HepG2 (cell line): ENCODE measurements around the gene ELFN1. TPM values are rescaled to one million over a fixed set of nuclear protein-coding genes. Genes with fewer than 3 reads are reported as not detected.

Experiments used
- BCL6 ChIP-seq: IDR thresholded peaks from 2 replicates; pipeline ENCODE4 v1.6.1; 2016; ENCODE audit warnings: missing genetic modification reagents, missing compliant biosample characterization
- HCFC1 ChIP-seq: fragments of 150-350 bp; IDR thresholded peaks from 2 replicates; pipeline ENCODE4 v1.6.1; 2014; ENCODE audit warnings: low read depth, low read length
- HNF4A ChIP-seq: sonication (generic); formaldehyde crosslinking; IDR thresholded peaks from 2 replicates; pipeline ENCODE4 v1.4.0; 2020; ENCODE audit warnings: missing genetic modification reagents
- KLF11 ChIP-seq: IDR thresholded peaks from 2 replicates; pipeline ENCODE4 v1.6.1; 2016; ENCODE audit warnings: missing compliant biosample characterization
- MXD4 ChIP-seq: IDR thresholded peaks from 2 replicates; pipeline ENCODE4 v1.6.1; 2016; ENCODE audit warnings: mild to moderate bottlenecking, missing biosample characterization, missing genetic modification reagents
- RAD51 ChIP-seq: fragments of 450-650 bp; IDR thresholded peaks from 2 replicates; pipeline ENCODE4 v1.6.1; 2016; ENCODE audit warnings: borderline replicate concordance
- ZNF274 ChIP-seq: sonication (generic); formaldehyde crosslinking; IDR thresholded peaks from 2 replicates; pipeline ENCODE4 v1.5.1; 2020; ENCODE audit warnings: mild to moderate bottlenecking, missing genetic modification reagents
- ZNF558 ChIP-seq: sonication (generic); formaldehyde crosslinking; IDR thresholded peaks from 2 replicates; pipeline ENCODE4 v1.9.0; 2022; ENCODE audit warnings: mild to moderate bottlenecking, missing genetic modification reagents, borderline replicate concordance
- ZNF761 ChIP-seq: sonication (generic); formaldehyde crosslinking; conservative IDR thresholded peaks from 2 replicates; pipeline ENCODE4 v1.4.0; 2020; ENCODE audit warnings: mild to moderate bottlenecking, missing genetic modification reagents
- polyA plus RNA-seq, 8 experiments: library from polyadenylated mRNA; depleted of rRNA in 3 of 8; stranded (reverse) in 7 of 8; unstranded in 1 of 8; fragments of >200 nt; fragmentation: Illumina TruSeq in 4 of 8; extraction: Trizol in 4 of 8; gene quantifications; 2 replicates each; pipeline versions ENCODE4 v1.2.1 to v1.2.3, GENCODE V29; 2011 to 2016; ENCODE audit warnings: low read depth in 4 of 8, missing spikeins in 1 of 8, mixed read lengths in 1 of 8; ENCODE audit not compliant: insufficient read depth in 1 of 8
- total RNA-seq, 5 experiments: library from RNA; depleted of rRNA; stranded (reverse); fragments of >200 nt; fragmentation: Illumina TruSeq; extraction: Trizol; gene quantifications; 2 replicates each; pipeline ENCODE4 v1.2.3, GENCODE V29; 2016; ENCODE audit warnings: low read depth in 1 of 5
- TF ChIP-seq, protein P1 (sequence below), 2 experiments: fragments of 450-650 bp in 1 of 2; sonication (generic) in 1 of 2; formaldehyde crosslinking; IDR thresholded peaks; 2 replicates each; pipeline versions ENCODE4 v1.5.0 to v1.8.0; 2020 to 2022; ENCODE audit warnings: mild to moderate bottlenecking in 1 of 2, missing genetic modification reagents in 1 of 2
- TF ChIP-seq, protein P2 (sequence below): sonication (generic); formaldehyde crosslinking; IDR thresholded peaks from 2 replicates; pipeline ENCODE4 v1.4.0; 2020; ENCODE audit warnings: missing genetic modification reagents
- TF ChIP-seq, protein P3 (sequence below): sonication (generic); formaldehyde crosslinking; IDR thresholded peaks from 2 replicates; pipeline ENCODE4 v1.4.0; 2020; ENCODE audit warnings: missing genetic modification reagents, borderline replicate concordance
- TF ChIP-seq, protein P4 (sequence below): sonication (generic); formaldehyde crosslinking; IDR thresholded peaks from one replicate; pipeline ENCODE4 v1.5.1; 2020; ENCODE audit warnings: mild to moderate bottlenecking, missing genetic modification reagents; ENCODE audit errors: not compliant biosample characterization

Gene ELFN1
- total and polyA plus RNA-seq, 2 of the 13 experiments (the other 11 are each of a cell fraction or from before 2014, with no cell fraction given): 0.13 to 0.18 TPM

DNA sequence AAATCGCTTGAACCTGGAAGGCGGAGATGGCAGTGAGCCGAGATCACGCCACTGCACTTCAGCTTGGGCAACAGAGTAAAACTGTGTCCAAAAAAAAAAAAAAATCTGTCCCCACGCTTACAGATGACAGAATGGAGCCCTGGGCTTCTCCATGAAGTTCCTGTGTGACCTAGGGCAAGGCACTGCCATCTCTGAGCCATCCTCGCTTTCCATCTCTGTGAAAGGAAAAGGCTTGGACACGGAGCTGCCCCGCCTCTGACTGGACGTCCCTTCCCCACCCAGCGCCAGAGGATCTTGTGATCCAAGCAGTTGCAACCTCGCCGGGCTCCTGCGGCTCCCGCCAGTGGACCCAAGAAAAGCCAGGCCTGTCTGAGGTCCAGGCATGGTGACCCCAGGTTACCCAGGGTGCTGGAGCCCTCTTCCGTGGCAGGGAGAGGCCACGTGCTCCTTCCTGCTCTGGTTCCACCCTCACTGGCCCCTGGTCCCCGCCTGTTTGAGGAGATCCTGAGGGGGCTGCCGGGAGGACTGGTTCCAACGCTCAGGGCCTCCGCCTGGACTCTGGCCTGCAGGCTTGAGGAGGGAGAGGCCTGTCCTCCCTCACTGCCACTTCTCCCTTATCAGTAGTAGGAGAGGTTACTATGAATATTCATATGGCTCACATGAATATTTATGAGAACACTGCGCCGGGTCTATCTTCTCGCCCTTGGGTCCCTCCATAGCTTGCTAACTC, 25.6 kb upstream of the ELFN1 start (continued):
- TF ChIP-seq, protein P1, sequence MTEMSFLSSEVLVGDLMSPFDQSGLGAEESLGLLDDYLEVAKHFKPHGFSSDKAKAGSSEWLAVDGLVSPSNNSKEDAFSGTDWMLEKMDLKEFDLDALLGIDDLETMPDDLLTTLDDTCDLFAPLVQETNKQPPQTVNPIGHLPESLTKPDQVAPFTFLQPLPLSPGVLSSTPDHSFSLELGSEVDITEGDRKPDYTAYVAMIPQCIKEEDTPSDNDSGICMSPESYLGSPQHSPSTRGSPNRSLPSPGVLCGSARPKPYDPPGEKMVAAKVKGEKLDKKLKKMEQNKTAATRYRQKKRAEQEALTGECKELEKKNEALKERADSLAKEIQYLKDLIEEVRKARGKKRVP (CRISPR knock-in tag; IDR thresholded peaks at IDR 0.05): no peak
- no peak for TF ChIP-seq BCL6 (CRISPR knock-in tag)
- TF ChIP-seq, protein P2, sequence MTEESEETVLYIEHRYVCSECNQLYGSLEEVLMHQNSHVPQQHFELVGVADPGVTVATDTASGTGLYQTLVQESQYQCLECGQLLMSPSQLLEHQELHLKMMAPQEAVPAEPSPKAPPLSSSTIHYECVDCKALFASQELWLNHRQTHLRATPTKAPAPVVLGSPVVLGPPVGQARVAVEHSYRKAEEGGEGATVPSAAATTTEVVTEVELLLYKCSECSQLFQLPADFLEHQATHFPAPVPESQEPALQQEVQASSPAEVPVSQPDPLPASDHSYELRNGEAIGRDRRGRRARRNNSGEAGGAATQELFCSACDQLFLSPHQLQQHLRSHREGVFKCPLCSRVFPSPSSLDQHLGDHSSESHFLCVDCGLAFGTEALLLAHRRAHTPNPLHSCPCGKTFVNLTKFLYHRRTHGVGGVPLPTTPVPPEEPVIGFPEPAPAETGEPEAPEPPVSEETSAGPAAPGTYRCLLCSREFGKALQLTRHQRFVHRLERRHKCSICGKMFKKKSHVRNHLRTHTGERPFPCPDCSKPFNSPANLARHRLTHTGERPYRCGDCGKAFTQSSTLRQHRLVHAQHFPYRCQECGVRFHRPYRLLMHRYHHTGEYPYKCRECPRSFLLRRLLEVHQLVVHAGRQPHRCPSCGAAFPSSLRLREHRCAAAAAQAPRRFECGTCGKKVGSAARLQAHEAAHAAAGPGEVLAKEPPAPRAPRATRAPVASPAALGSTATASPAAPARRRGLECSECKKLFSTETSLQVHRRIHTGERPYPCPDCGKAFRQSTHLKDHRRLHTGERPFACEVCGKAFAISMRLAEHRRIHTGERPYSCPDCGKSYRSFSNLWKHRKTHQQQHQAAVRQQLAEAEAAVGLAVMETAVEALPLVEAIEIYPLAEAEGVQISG (CRISPR knock-in tag): 0 out of 2 replicates have a peak, but pooled peaks have one; percentile 16
- no peak for TF ChIP-seq ZNF558
- no peak for TF ChIP-seq ZNF274
- no peak for TF ChIP-seq MXD4 (CRISPR knock-in tag)
- TF ChIP-seq, protein P3, sequence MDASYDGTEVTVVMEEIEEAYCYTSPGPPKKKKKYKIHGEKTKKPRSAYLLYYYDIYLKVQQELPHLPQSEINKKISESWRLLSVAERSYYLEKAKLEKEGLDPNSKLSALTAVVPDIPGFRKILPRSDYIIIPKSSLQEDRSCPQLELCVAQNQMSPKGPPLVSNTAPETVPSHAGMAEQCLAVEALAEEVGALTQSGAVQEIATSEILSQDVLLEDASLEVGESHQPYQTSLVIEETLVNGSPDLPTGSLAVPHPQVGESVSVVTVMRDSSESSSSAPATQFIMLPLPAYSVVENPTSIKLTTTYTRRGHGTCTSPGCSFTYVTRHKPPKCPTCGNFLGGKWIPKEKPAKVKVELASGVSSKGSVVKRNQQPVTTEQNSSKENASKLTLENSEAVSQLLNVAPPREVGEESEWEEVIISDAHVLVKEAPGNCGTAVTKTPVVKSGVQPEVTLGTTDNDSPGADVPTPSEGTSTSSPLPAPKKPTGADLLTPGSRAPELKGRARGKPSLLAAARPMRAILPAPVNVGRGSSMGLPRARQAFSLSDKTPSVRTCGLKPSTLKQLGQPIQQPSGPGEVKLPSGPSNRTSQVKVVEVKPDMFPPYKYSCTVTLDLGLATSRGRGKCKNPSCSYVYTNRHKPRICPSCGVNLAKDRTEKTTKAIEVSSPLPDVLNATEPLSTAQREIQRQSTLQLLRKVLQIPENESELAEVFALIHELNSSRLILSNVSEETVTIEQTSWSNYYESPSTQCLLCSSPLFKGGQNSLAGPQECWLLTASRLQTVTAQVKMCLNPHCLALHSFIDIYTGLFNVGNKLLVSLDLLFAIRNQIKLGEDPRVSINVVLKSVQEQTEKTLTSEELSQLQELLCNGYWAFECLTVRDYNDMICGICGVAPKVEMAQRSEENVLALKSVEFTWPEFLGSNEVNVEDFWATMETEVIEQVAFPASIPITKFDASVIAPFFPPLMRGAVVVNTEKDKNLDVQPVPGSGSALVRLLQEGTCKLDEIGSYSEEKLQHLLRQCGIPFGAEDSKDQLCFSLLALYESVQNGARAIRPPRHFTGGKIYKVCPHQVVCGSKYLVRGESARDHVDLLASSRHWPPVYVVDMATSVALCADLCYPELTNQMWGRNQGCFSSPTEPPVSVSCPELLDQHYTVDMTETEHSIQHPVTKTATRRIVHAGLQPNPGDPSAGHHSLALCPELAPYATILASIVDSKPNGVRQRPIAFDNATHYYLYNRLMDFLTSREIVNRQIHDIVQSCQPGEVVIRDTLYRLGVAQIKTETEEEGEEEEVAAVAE (CRISPR knock-in tag): no peak
- TF ChIP-seq ZNF761 (CRISPR knock-in tag): no peak
- TF ChIP-seq HCFC1: no peak
- no peak for TF ChIP-seq RAD51
- TF ChIP-seq, protein P4, sequence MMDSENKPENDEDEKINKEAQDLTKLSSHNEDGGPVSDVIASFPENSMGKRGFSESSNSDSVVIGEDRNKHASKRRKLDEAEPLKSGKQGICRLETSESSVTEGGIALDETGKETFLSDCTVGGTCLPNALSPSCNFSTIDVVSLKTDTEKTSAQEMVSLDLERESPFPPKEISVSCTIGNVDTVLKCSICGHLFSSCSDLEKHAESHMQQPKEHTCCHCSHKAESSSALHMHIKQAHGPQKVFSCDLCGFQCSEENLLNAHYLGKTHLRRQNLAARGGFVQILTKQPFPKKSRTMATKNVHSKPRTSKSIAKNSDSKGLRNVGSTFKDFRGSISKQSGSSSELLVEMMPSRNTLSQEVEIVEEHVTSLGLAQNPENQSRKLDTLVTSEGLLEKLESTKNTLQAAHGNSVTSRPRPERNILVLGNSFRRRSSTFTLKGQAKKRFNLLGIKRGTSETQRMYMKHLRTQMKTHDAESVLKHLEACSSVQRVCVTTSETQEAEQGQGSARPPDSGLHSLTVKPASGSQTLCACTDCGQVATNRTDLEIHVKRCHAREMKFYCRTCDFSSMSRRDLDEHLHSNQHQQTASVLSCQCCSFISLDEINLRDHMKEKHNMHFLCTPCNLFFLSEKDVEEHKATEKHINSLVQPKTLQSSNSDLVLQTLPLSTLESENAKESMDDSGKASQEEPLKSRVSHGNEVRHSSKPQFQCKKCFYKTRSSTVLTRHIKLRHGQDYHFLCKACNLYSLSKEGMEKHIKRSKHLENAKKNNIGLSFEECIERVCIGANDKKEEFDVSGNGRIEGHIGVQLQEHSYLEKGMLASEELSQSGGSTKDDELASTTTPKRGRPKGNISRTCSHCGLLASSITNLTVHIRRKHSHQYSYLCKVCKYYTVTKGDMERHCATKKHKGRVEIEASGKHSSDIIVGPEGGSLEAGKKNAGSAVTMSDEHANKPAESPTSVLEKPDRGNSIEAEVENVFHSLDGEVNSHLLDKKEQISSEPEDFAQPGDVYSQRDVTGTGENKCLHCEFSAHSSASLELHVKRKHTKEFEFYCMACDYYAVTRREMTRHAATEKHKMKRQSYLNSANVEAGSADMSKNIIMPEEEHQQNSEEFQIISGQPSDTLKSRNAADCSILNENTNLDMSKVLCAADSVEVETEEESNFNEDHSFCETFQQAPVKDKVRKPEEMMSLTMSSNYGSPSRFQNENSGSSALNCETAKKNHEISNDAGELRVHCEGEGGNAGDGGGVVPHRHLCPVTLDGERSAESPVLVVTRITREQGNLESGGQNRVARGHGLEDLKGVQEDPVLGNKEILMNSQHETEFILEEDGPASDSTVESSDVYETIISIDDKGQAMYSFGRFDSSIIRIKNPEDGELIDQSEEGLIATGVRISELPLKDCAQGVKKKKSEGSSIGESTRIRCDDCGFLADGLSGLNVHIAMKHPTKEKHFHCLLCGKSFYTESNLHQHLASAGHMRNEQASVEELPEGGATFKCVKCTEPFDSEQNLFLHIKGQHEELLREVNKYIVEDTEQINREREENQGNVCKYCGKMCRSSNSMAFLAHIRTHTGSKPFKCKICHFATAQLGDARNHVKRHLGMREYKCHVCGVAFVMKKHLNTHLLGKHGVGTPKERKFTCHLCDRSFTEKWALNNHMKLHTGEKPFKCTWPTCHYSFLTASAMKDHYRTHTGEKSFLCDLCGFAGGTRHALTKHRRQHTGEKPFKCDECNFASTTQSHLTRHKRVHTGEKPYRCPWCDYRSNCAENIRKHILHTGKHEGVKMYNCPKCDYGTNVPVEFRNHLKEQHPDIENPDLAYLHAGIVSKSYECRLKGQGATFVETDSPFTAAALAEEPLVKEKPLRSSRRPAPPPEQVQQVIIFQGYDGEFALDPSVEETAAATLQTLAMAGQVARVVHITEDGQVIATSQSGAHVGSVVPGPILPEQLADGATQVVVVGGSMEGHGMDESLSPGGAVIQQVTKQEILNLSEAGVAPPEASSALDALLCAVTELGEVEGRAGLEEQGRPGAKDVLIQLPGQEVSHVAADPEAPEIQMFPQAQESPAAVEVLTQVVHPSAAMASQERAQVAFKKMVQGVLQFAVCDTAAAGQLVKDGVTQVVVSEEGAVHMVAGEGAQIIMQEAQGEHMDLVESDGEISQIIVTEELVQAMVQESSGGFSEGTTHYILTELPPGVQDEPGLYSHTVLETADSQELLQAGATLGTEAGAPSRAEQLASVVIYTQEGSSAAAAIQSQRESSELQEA (CRISPR knock-in tag): no peak
- no peak for TF ChIP-seq KLF11 (CRISPR knock-in tag)
- TF ChIP-seq HNF4A: peak; percentile 67
